Left lobe of liver (tissue), 1 donor: ENCODE data around the gene CD44. TPM values are rescaled to one million over a fixed set of nuclear protein-coding genes. Genes with fewer than 3 reads are reported as not detected.

Experiments
- total RNA-seq: library from RNA; stranded (reverse); gene quantifications from one replicate; pipeline ENCODE4 v1.2.1, GENCODE V29; 2021
- donor health status: DM: no; HTN: yes; CAD: no.

Gene CD44
- total RNA-seq, 1 donor from 2014 or later: 11.7 TPM

Other genes starting within 250 kb of the CD44 start
- gene APIP, start 222.8 kb upstream of the CD44 start, total RNA-seq: 8.0 TPM
- 26.5 TPM for gene PDHX, start 222.6 kb upstream of the CD44 start, total RNA-seq